Body of pancreas (tissue), 4 donors: Measurements from ENCODE around the gene SATB2.

Experiments used
- CTCF ChIP-seq, 7 experiments: fragments of 450-650 bp in 4 of 7; fragments of 200-600 bp in 3 of 7; sonication (generic) in 3 of 7; IDR thresholded peaks; one replicate each; pipeline ENCODE4 v1.5.1; 2016 to 2019; ENCODE audit warnings: antibody characterized with exemption in 7 of 7
- POLR2A ChIP-seq, 3 donors: fragments of 450-650 bp; IDR thresholded peaks; one replicate each; pipeline ENCODE4 v1.6.1; 2016; ENCODE audit warnings: antibody characterized with exemption in 3 of 3, mild to moderate bottlenecking in 2 of 3

- TF ChIP-seq CTCF (IDR thresholded peaks at IDR 0.05): no peak
- TF ChIP-seq POLR2A (IDR thresholded peaks at IDR 0.05): no peak
Observed at GRCh38 chr2:199470672-199471442, 13.1 kb upstream of the SATB2 start.
